Activated B cell treated with CpG ODN at 0.5 μM for 24 hours (primary cell): Measurements from ENCODE around the gene UBE2QL1. TPM values are rescaled to one million over a fixed set of nuclear protein-coding genes. Genes with fewer than 3 reads are reported as not detected.
"Not testable (repeated sequence)": the region's sequence is repeated elsewhere in the genome, so short reads cannot be mapped to it uniquely, and the experiment has no call there.

Source experiments
- ATAC-seq: fragments of 200-7000 bp; cut with Tn5 transposase; one replicate; pipeline ENCODE4 v1.10.0; 2021; ENCODE audit warnings: low read depth, mild to moderate bottlenecking, moderate library complexity
- CTCF ChIA-PET: fragments of 350-600 bp; sonication (Branson Sonifier 250); formaldehyde crosslinking; loops from one replicate; lab custom pipeline; 2021; ENCODE audit warnings: antibody characterized with exemption; lab: Charles Lee
- POLR2A ChIA-PET: fragments of 350-600 bp; sonication (Branson Sonifier 250); formaldehyde crosslinking; loops from one replicate; lab custom pipeline; 2021; ENCODE audit warnings: antibody characterized with exemption; lab: Charles Lee
- DNase-seq: peaks from one replicate; pipeline ENCODE4 v3.0.0; 2022
- H3K27ac Mint-ChIP-seq: one replicate; pipeline ENCODE4 v1.8.0; 2020; ENCODE audit warnings: mixed read lengths
- H3K27me3 Mint-ChIP-seq: one replicate; pipeline ENCODE4 v1.8.0; 2021; ENCODE audit warnings: mixed read lengths
- H3K36me3 Mint-ChIP-seq: one replicate; pipeline ENCODE4 v1.8.0; 2021; ENCODE audit warnings: low read depth, mixed read lengths
- H3K4me1 Mint-ChIP-seq: one replicate; pipeline ENCODE4 v1.8.0; 2021; ENCODE audit warnings: mixed read lengths
- H3K4me3 Mint-ChIP-seq: one replicate; pipeline ENCODE4 v1.8.0; 2020; ENCODE audit warnings: mild to moderate bottlenecking, mixed read lengths
- H3K9me3 Mint-ChIP-seq: one replicate; pipeline ENCODE4 v1.8.0; 2020; ENCODE audit warnings: mixed read lengths
- CTCF ChIP-seq: fragments of 200-600 bp; IDR thresholded peaks from one replicate; pipeline ENCODE4 v1.8.0; 2022; ENCODE audit warnings: antibody characterized with exemption, mild to moderate bottlenecking
- intact Hi-C: fragments of 100-400 bp; cut with micrococcal nuclease; formaldehyde crosslinking; loops from one replicate; pipeline ENCODE4 v1.15.1; 2024
- total RNA-seq: library from RNA; stranded (reverse); gene quantifications from 2 replicates; pipeline ENCODE4 v1.2.3, GENCODE V29; 2022

UBE2QL1 gene
- total RNA-seq, 1 donor from 2014 or later, result 1.2 TPM

GRCh38 chr5:6508931-6509330, 60.3 kb downstream of the UBE2QL1 start:
- H3K4me1 Mint-ChIP-seq, result no peaks in the 10 kb centered on the region
- H3K9me3 Mint-ChIP-seq, result no peaks in the 10 kb centered on the region
- POLR2A ChIA-PET, result no interaction called here
- H3K4me3 Mint-ChIP-seq, result no peak overlapping the region
- CTCF ChIA-PET, result no interaction called here
- intact Hi-C loops, result no loop called here
- H3K27ac Mint-ChIP-seq, result no peak overlapping the region
- ATAC-seq (no peak), DNase-seq (no peak)
- H3K27me3 Mint-ChIP-seq, result peaks cover 33% of the 10 kb centered on the region
- no peak for TF ChIP-seq CTCF
- H3K36me3 Mint-ChIP-seq, result no peaks in the 10 kb centered on the region

GRCh38 chr5:6510132-6510531, 61.5 kb downstream of the UBE2QL1 start:
- no peak overlapping the region for H3K4me3 Mint-ChIP-seq
- ATAC-seq (no peak), DNase-seq (no peak)
- no peaks in the 10 kb centered on the region for H3K4me1 Mint-ChIP-seq
- ChIA-PET CTCF (no interaction called here), POLR2A (no interaction called here)
- H3K27ac Mint-ChIP-seq, result no peak overlapping the region
- H3K9me3 Mint-ChIP-seq, result no peaks in the 10 kb centered on the region
- no peaks in the 10 kb centered on the region for H3K36me3 Mint-ChIP-seq
- intact Hi-C loops, result no loop called here
- peaks cover 29% of the 10 kb centered on the region for H3K27me3 Mint-ChIP-seq
- TF ChIP-seq CTCF, result no peak

- Mint-ChIP-seq H3K27me3 (peaks cover 20% of the 10 kb centered on the region), H3K36me3 (no peaks in the 10 kb centered on the region), H3K27ac (no peak overlapping the region), H3K4me1 (no peaks in the 10 kb centered on the region), H3K9me3 (no peaks in the 10 kb centered on the region), H3K4me3 (no peak overlapping the region)
- CTCF ChIA-PET, result no interaction called here
- intact Hi-C loops, result no loop called here
- ATAC-seq, result no peak
- POLR2A ChIA-PET, result no interaction called here
- no peak for DNase-seq
- no peak for TF ChIP-seq CTCF
Observed at GRCh38 chr5:6510973-6511372, 62.3 kb downstream of the UBE2QL1 start.

GRCh38 chr5:6515812-6516211, 67.2 kb downstream of the UBE2QL1 start:
- H3K27ac Mint-ChIP-seq, POLR2A ChIA-PET, CTCF ChIA-PET, H3K9me3 Mint-ChIP-seq, H3K4me1 Mint-ChIP-seq, H3K4me3 Mint-ChIP-seq, H3K36me3 Mint-ChIP-seq, DNase-seq, intact Hi-C loops, H3K27me3 Mint-ChIP-seq, ATAC-seq: not testable (repeated sequence)

GRCh38 chr5:6516823-6517222, 68.2 kb downstream of the UBE2QL1 start:
- H3K27ac Mint-ChIP-seq, result no peak overlapping the region

More at GRCh38 chr5:6516823-6517222, 68.2 kb downstream of the UBE2QL1 start:
- no peaks in the 10 kb centered on the region for H3K36me3 Mint-ChIP-seq
- no peaks in the 10 kb centered on the region for H3K9me3 Mint-ChIP-seq
- no peak for ATAC-seq
- H3K4me1 Mint-ChIP-seq, result no peaks in the 10 kb centered on the region
- H3K27me3 Mint-ChIP-seq, result peaks cover 4% of the 10 kb centered on the region
- POLR2A ChIA-PET, result no interaction called here
- no peak for TF ChIP-seq CTCF
- H3K4me3 Mint-ChIP-seq, result no peak overlapping the region
- no peak for DNase-seq
- CTCF ChIA-PET, result no interaction called here
- intact Hi-C loops, result no loop called here
